HS-27A (cell line): ENCODE measurements around the gene HS6ST1.
"Not testable (repeated sequence)": the region's sequence is repeated elsewhere in the genome, so short reads cannot be mapped to it uniquely, and the experiment has no call there.

Experiments used
- DNase-seq: peaks from one replicate; pipeline ENCODE4 v3.0.0-alpha.2; 2012; ENCODE audit warnings: low read depth, missing footprints

Gene HS6ST1

DNA sequence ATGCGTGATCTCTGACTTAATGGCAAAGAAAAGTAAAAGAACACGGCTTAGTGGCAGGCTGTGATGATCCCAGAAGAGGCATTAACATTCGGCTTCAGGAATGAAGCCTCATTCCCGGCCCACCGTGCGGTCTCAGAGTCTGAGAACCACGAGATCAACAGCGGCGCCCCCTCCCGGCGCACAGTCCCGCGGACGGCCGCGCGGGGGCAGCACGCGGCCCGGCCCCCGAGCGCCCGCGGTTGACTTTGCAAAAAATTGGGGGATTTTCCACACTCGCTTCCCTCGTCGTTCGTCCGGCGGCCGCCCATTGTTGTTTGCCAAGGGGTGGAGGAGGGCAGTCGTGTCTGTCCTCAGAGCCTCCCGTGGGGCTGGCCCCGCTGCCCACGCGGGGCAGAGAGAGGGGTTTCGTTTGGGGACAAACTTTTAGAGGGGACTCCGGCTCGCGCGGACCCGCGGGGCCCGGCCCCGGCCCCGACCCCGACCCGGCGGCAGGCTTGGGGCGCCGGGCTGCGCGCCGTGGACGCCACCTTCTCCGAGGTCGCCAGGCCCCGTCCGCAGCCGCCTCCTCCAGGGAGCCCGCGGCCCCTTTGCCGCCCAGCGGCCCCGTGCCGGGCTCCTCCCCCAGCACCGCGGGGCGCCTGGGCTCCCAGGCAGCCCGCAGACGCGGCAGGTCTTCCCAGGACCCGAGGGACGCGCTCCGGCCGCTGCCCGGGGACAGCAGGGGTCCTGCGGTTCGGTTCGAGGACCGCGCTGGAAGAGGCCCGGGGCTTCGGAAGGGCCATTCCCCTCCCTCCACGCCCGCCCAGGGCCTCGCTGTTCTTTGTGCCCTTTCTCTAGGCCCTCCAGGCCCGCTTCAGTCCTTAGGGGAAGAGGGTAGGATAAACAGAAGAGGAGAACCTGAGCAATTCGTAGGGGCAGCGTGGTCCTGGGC lies 3.4 kb upstream of the HS6ST1 start:
- DNase-seq: peak; percentile 88

DNA sequence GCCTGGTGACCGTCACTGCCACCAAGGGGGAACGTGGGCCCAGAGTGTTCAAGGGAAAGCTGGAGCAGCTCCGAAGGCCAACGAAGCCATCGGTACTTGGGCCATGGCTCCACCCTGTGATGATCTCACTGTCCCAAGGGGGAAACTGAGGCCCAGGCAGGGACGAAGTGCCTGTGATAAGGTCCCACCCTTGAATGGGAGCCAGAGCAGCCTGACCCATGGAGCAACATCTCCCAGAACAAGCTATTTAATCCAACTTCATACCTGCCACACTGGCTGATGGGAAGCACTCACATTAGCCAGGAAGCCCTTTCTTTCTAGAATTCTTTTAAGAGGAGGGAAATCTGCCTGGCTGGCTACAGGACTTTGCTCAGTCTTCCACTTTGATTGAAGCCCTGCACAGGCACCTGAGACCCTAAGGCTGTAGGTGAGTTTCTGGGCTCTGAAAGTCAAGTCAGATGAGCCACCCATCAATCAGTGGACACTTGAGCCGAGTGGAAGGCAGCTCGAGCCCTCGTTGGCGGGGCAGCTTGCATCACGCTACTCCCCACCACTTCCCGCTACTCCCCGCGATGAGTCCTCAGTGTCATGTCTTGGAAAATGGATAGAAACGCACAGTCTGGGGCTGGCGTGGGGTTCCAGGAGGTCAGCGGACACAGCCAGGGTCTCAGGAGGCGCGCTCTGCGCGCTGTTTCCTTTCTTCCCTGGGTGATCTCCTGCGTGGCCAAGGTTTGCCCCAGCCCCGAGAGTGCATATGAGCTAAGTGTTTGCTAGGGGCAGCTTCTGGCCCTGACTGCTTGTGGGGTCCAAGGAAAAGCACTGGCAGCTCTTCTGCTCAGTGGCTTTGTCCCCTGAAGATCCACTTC lies 2.5 kb upstream of the HS6ST1 start:
- DNase-seq: no peak

DNA sequence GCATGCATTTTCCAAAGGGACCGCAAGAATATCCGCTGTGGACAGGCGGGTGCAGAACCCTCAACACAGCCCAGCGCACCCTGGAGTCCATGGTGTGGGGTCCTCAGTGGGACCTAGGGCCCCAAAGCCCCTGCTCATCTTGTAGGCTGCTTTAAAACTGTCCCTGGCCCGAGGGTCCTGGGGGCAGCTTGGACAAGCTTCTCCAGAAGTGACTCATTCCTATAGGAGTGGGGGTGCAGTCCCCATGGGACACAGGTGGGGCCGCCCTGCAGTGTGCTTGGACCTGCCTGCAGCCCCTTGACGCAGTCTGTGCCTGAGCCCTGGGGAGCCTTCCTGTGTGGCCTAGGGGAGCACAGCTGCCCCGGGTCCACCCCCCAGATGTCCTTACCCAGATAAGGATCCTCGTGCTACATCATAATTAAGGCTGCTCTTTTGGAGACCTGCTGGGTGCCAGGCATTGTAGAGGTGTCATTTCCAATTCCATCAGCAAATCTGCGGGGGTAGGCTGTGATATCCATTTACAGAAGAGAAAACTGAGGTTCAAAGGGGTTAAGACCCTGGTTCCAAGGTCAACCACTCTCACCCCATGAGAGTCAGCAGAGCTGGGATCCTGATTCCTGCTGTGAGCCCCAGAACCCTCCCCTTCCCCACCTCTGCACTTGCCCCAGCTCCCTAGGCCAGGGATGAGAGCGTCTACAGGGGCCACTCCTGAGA lies 1.7 kb upstream of the HS6ST1 start:
- no peak for DNase-seq

DNA sequence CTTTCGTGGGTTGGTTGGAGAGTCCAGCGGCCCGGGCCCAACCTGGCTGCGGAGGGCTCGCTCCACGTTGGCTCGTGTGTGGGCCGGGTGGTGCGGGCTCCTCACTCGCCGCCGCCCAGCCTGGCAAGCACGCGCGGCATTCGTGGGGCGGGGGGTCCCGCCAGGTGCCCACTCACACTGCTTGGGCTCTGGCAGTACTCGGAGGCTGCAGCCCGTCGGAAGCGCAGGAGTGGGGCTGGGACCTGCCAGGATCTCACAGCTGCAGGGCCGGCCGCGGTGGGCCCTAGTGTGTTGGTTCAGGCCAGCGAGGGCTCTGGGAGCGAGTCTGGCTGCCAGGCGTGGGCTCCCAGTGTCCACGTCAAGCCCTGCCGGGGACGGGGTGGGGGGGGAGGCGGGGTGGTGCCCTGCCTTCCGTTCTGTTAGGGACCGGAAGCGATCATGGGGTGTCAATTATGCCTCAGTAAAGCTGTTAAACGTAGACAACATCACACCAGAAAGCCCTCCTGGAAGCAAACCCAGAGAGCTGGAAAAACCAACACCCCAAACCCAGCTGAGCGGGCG lies 1.0 kb upstream of the HS6ST1 start:
- DNase-seq: no peak

DNA sequence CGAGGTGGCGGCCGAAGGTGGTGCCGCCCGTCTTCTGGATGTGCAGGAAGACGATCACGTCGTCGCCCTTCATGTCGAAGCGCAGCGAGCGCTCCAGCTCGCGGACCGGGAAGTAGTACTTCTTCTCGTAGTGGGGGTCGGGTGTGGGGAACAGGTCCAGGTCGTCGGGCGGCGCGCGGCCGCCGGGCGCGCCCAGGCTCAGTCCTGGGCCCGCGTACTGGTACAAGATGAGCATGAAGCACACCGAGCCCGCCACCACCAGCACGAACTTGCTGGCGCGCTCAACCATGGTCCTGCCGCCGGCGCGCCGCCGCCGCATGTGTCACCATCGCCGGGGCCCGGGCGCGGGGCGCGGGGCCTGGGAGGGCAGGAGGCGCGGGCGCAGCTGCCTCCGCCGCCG lies 423 bp downstream of the HS6ST1 start:
- DNase-seq: not testable (repeated sequence)

DNA sequence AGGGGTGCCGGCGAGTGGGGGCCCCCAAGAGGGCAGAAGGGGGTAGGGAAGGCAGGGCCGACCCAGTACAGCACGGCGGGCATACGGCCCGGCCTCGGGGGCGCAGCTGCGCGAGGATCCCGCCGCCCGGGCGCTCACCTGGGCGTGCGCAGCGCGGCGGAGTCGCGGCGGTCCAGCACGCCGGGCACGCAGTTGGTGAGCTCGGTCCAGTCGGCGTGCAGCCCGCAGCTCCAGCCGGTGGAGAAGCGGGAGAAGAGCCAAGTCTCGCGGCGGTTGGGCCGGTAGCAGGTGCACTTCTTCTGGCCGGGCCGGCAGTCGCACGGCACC lies 806 bp downstream of the HS6ST1 start:
- DNase-seq: not testable (repeated sequence)

DNA sequence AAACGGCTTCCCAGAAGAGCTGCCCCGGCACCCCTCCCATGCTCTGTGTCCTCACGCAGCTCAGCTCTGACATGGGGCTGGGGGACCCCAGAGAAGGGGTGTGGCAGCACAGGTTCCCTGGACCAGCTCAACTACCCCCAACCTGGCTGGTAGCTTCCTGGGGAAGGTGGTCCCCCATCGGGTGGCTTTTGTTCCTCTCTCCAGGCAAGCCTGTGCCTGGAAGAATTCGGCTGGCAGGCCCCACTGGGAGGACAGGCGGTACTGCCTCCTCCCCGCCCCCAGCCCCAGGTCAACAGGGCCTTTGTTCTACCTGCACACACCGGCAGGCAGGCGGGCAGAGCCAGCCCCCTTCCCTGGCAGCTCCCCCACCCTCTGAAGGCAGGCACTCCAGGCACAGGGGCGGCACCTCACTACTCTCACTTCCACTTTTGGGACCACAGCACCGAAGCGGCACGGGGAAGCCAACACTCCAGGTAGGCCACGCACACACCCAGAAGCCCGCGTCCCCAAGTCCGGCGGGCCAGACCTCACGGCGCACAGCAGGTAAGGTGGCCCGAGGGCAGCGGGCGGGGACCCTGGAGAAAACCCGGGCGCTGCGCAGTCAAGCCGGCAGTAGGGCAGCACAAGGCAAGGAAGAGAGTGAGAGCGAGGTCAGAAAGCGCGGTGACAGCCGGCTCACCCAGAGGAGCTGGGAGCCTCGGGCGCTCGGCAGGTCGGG lies 1.3 kb downstream of the HS6ST1 start:
- no peak for DNase-seq

DNA sequence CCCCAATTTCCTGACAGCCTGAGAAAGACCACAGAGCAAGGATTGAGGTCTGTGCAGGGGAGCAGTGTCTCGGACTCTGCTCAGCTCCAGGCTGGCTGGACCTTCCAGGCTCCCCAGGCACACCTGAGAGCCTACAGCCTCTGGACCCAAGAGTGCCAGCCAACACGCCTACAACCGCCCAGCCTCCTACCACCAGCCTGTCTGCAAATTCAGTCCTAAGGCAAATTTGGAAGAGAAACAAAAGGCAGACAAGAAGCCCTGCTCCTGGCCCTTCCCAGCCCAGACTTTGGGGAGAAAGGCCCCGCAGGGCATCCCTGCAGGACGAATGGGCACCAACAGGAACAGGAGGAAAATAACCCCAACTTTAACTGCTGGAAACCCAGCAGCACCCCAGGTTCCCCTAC lies 1.9 kb downstream of the HS6ST1 start:
- DNase-seq: no peak

DNA sequence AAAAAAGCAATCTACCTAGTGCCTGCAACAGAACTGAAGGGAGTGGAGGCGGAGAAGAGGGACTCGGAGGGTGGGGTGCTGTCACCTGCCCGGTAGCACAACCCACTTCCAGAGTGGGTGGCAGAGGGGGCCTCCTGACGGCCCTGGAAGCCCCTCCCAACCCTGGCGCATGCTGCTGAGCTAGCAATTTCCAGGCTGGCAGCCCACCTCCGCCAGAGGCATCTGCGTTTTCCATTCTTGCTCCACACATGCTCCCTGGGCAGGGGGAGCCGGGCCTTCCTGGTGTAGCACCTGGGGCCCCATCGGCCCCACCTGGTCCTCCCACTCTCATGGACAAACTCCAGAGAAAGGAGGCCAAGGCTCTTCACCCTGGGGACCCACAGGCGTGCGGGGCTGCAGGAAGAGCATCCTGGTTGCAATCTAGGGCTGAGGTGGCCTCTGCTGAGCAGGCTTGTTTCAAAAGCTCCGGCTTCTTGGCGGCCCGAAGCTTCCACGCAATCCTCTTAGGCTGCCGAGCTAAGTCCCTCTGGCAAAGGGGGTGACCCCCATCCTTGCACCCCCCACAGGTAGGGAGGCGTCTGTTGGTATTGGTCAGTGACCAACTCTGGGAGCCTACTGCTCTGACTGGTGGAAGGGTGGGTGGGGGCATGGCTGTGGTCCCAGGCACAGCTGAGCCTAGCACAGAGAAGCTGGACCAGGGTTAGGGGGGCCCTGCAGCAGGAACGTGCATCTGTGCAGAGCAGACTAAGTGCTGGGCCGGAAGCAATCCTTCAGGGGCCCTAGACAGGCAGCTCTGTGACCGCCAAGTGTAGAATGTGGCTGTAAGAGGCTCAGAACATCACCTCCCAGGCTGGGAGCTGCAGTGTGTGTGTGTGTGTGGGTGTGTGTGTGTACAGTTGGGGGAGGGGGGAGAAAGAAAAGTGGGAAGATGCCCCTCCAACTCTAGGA lies 2.6 kb downstream of the HS6ST1 start:
- DNase-seq: no peak

DNA sequence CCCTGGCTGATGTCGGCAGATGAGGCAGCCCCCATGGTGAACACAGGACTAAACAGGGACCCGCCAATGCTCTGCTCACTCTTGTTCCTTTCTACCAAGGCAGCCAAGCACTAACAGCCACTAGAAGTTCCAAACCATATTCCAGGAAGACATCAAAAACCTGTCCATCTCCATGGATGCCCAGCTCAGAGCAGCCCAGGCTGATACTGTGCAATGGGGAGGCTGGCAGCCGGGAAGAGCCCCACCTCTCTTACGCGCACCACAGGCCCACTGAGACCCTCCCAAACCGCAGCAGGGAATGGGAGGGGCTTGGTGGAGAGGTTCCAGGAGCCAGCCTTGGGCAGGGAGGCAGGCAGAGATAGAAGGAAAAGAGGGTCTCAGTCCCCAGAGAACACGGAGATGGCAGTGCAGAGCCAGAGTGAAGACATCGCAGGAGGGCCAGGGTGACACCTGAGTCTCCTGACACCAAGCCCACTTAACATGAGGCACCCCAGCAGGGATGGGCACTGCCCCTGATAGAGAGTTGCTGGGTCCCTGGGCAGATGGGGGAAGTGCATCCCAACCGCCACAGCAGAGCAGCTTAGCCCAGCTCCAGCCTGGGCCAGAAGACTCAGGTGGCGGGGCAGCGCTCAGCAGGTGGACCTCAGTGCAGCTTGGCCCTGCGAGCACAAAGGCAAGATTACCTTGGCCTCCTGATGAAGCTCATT lies 3.4 kb downstream of the HS6ST1 start:
- no peak for DNase-seq

DNA sequence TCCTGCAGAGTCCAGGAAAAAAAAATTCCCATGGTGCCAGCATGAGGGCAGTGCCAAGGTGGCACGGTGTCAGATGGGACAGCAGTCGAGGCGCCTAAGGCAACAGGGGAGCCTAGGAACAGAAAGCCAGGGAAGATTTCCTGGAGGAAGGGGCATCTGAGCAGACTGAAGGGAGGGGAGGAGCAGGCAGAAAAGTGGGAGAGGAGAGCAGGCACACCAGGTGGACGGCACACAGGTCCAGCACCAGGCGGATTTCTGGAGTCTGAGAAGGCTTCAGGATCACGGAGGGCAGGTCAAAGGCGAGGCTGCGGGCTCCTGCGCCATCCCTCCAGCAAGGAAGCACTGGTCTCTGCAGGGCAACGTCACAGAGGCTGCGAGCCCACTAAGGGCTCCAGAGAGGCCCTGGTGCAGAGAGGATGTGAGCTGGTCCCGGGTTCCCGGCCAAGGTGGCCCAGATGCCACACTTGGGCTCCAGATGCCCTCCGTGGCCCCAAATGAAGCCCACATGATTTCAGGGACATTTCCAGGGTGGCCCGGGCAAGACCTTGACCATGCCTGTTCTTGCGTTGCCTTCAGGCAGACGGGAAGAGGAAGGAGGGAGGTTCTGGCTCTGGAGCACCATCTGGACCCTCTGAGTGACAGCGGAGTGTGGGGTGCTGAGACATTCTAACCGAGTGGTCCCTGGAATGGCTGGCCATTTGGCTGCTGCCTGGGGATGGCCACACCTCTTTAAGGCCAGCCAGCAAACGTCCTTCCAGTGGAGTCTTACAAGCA lies 4.1 kb downstream of the HS6ST1 start:
- DNase-seq: no peak

DNA sequence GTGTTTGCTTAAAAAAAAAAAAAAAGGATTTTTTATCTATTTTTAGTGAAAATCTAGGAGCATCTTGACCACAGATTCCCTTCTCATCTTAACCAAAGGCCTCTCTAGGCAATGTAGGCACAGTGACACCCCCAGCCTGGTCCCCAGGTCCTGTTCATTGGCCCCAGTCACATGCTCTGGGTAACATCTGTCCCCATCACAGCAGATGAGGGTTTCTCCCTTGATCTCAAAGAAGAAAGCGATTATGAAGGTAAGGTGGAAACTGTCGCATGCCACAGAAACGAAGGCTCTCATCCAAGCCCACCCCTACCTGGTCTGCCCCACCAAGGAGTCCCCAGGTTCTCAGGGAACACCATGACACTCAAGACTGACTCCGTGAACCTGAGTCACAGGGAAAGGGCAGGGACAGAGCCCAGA lies 4.7 kb downstream of the HS6ST1 start:
- no peak for DNase-seq

DNA sequence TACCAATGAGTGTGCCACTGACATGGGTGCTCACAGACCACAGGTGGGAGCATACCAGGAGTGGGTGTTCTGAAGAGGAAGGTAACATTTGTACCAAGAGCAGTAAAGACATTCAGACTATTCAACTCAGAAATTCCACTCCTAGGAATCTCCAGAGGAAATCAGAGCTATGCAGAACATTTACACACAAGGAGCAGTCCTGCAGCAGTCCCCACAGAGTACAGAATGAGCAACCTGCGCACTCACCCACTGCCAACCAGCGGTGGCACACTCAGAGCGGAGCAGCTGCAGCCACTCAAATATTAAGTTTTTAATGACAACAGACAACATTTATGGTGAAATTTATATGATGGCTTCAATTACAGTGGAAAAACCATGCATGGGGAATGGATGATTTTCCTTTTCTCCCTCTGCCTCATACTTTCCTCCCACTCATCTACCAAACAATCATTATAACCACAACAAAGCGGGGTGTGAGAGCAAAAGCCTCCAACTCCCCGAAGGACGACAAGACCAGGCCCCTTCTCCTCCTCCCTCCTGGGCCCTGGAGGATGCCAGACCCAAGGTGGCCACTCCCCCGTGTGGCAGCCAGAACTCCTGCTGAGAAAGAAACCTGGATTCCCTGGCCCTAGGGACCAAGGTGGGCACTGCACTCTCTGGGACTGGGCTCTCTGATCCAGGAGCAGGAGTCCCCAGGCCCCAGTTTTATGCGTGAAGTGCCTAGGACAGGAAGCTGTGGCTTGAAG lies 5.4 kb downstream of the HS6ST1 start:
- no peak for DNase-seq

DNA sequence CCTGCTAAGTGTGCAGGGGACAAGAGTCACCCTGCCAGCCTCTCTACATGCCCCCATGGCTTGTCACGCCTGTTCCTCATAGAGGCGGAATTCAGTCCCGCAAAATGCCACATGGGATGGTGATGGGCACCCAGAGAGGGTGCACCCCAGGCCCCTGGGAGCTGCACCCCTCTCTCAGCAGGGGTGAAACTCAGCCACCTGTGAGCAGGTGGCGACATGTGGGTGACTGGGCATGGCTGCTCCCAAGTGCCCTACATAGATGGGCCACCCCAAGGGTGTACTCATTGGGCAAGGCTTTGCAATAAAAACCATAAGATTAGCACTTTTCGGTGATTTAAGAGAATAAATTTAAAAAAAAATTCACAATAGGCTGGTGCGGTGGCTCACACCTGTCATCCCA lies 6.3 kb downstream of the HS6ST1 start:
- no peak for DNase-seq

DNA sequence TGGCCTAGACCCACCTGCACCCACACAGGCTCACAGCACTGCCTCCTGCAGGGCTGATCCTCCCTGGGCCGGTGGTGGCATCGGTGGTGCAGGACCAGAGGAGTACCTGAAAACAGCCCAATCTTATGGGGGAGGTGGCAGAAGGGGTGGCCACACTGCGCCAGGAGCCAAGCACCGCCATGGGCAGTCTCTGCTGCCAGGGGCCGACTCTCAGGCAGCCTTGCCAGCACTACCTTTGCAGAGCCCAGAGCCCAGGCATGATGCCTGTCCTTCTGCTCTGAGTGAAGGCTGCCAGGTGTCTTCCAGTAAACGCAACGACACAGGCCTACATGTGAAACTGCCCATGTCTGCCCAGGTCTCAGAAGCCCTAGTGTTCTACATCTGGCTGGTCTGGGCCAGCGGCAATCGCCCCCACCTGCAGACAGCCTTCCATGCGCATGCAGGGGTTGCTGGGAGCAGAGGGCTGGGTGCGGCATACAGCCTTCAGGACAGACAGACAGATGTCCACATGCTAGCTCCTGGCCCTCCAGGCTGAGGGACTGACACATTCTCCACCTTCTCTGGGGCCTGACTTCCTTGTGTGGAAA lies 6.8 kb downstream of the HS6ST1 start:
- DNase-seq: no peak

DNA sequence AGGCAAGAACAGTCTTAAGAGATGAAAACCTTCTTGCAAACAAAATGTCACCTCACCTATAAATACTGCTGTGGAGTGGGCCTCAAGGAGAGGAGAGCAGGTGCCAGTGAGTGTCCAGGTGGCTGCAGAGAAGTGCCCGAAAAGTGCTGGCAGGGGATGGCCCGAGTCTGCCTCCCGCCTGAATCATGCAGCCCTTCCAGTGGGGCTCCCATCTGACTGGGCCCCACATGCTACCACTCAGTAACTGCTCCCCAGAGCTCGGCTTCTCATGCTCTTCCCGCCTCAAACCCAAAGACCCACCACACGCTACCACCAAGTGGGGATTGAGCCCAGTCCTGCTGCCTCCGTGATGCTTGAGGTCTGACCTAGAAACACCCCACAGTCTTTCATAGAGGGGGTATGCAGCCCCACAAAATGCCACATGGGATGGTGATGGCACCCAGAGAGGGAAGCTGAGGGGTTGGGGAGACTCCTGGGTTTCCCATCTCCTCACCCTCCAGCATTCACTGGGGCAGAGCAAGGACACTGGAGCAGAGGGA lies 7.4 kb downstream of the HS6ST1 start:
- DNase-seq: no peak

DNA sequence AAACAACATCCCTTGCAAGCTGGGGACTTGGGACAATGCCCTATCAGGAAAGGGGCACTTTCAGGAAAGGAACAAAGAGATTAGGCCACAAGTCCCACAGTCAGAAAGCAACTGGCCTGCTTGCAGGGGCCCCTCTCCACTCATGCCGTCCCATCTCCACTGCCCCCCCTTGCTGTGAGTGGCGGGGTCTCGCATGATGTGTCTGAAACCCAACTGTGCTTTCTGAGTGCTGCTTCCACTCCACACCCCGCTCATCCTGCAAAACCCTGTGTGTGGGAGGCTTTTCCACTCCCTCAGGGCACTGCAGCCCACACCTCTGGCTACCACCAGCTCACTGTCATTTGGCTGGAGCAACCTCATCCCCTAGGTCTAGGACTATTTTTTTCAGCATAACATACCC lies 7.9 kb downstream of the HS6ST1 start:
- DNase-seq: no peak
